ENCODE measurements around the gene BEST1. TPM values are rescaled to one million over a fixed set of nuclear protein-coding genes. Genes with fewer than 3 reads are reported as not detected.

The BEST1 gene
- 1 to 10 TPM; 1.0 to 1.9 TPM for total RNA-seq

DNA sequence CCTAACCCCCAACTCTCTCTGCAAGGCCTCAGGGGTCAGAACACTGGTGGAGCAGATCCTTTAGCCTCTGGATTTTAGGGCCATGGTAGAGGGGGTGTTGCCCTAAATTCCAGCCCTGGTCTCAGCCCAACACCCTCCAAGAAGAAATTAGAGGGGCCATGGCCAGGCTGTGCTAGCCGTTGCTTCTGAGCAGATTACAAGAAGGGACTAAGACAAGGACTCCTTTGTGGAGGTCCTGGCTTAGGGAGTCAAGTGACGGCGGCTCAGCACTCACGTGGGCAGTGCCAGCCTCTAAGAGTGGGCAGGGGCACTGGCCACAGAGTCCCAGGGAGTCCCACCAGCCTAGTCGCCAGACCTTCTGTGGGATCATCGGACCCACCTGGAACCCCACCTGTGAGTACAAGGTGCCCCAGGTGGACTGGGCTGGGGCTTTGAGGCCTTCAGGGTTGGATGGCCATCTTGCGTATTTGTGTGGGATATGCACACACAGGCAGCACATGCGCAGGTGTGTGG, at the start of gene BEST1:
TSS of gene BEST1 (plus strand) at position 317 of the 513 bp plus-strand sequence. CDS start 1,456 bp downstream, outside the sequence.
- ATAC-seq: no peak

DNA sequence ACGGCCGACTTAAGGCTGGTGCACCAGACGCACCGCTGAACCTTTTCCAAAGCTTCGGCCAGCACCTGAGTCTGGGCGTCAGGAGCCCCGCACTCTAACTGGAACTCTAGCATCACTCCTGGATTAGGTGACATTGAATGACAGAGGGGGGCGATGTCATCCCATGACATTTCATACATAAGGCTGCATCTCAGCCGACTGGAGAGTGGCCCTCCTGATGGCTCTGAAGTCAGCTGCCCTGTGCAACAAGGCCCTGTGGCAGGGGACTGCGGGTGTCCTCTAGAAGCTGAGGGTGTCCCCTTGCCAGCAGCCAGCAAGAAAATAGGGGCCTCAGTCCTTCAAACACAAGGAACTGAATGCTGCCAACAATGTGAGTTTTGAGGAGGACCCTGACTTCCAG, 48.8 kb upstream of the BEST1 start:
- no peaks in the 10 kb centered on the region for H3K27me3 Mint-ChIP-seq
- H3K27ac Mint-ChIP-seq: no peak overlapping the region
- no peaks in the 10 kb centered on the region for H3K36me3 Mint-ChIP-seq

More for the DNA sequence above, at the start of gene BEST1:
- DNase-seq (ENCODE audit: low spot score): no peak
- Mint-ChIP-seq H3K4me1 (ENCODE audit: low read depth in 2 of 2) (peaks cover 0 to 16% of the 10 kb centered on the region in 2 donors), H3K27me3 (peaks cover 5 to 7% of the 10 kb centered on the region in 2 donors), H3K9me3 (no peaks in the 10 kb centered on the region), H3K36me3 (no peaks in the 10 kb centered on the region), H3K4me3 (no peak within 1 kb of the TSS), H3K27ac (peak within 1 kb of the TSS in 1 of 2 donors; percentile 61)

DNA sequence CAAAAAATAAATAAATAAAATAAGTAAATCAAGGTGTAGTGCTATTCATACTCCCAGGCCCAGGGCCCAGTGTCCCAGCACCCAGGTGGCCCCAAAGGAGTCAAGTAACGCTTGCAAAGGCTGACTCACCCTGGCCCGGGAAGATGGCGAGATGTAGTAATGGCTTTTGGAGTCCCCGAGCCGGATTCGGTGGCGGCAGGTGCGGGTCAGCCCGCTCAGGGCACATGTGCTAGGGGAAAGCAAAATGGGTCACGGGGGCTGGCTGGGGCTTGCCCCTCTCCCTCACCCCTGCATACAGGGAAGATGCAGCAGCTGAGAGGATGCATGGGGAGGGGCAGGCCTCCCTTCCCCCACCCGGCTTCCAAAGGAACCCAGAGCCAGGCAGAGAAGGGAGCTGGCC, 47.8 kb upstream of the BEST1 start:
- H3K4me3 Mint-ChIP-seq: no peak overlapping the region

More for the DNA sequence above, 48.8 kb upstream of the BEST1 start:
- Mint-ChIP-seq H3K4me3 (no peak overlapping the region), H3K4me1 (ENCODE audit: low read depth in 2 of 2) (peaks cover 5 to 11% of the 10 kb centered on the region in 2 donors), H3K9me3 (no peaks in the 10 kb centered on the region)
- ATAC-seq: no peak
- DNase-seq (ENCODE audit: low spot score): no peak

DNA sequence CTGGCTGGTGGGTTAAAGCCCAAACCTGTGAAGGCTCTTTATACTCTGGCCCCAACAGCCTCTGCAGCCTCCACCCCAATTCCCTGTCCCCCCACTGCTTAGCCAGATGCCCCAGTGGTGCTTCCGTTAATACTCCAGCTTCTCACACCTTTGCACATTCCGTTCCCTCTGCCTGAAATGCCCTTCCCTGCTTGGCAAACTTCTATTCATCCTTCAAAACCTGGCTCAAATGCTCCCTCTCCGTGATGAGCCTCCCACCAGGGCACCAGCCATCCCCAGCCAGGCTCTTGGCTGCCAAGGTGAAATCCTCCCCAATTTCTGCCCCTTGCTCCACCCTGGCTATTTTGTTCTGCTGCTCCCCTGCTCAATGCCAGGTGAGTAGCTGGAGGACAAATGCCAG, 46.3 kb upstream of the BEST1 start:
- Mint-ChIP-seq H3K36me3 (no peaks in the 10 kb centered on the region), H3K27me3 (no peaks in the 10 kb centered on the region), H3K4me1 (ENCODE audit: low read depth in 2 of 2) (peaks cover 5 to 9% of the 10 kb centered on the region in 2 donors), H3K27ac (peak overlapping the region in 1 of 2 donors; percentile 35), H3K4me3 (no peak overlapping the region), H3K9me3 (no peaks in the 10 kb centered on the region)
- DNase-seq (ENCODE audit: low spot score) (no peak), ATAC-seq (no peak)

More for the DNA sequence above, 47.8 kb upstream of the BEST1 start:
- DNase-seq (ENCODE audit: low spot score) (no peak), ATAC-seq (no peak)
- Mint-ChIP-seq H3K27ac (no peak overlapping the region), H3K27me3 (no peaks in the 10 kb centered on the region), H3K9me3 (no peaks in the 10 kb centered on the region), H3K36me3 (no peaks in the 10 kb centered on the region), H3K4me1 (ENCODE audit: low read depth in 2 of 2) (peaks cover 5 to 9% of the 10 kb centered on the region in 2 donors)

DNA sequence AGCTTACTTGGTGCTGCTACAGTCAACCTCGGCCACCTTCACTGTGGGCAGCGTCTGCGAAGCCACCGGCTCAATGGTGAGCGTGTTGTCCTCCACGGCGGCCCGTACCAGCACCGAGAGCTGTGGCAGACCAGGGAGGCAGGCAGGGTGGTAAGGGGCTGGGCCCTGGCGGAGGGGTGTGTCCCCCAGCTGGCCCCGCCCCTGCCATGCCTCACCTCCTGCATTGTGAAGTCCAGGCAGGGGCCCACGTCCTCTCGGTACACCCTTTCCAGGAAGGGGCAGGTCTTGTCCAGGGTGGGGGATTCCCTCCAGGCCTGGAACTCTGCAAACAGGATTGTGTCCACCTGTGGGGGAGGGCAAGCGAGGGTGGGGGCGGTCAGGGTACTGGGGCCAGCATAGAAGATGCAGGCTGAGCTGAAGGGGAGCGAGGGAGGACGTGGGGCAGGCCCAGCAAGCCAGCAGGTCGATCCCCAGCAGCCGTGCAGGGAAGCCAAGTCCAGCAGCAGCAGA, 45.6 kb upstream of the BEST1 start:
- Mint-ChIP-seq H3K27me3 (no peaks in the 10 kb centered on the region), H3K4me3 (no peak overlapping the region), H3K9me3 (no peaks in the 10 kb centered on the region), H3K27ac (no peak overlapping the region), H3K4me1 (ENCODE audit: low read depth in 2 of 2) (peaks cover 0 to 4% of the 10 kb centered on the region in 2 donors), H3K36me3 (no peaks in the 10 kb centered on the region)
- DNase-seq (ENCODE audit: low spot score) (no peak), ATAC-seq (peak; percentile 39 to 66)

DNA sequence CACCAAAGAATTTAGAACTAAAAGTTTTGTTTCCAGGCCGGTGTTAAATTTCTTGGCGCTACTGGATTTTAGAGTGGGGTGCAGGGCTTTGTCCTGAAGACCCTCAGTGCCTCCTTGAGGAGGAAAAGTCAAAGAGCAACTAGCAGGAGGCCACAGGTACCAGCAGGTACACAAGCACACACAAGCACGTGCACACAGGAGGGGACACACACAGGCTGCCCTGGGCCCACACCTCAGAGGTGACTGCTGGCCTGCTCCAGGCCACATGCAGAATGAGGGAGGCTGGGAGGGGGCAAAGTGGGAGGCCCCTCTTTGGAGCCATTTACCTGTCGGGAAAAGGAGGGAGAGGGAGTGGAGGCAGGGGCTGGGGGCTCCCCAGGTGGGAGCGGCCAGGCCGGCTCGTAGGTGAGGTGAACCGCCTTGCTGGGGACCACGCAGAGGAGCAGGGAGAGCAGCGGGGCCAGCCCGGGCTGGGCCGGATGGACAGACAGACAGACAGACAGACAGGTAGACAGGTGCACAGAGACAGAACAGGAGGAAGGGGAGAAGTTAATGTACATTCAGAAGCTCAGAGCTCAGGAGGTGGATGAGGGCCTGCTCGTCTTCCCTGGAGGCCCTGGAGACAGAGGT, 45.0 kb upstream of the BEST1 start:
- H3K27me3 Mint-ChIP-seq: no peaks in the 10 kb centered on the region
- no peaks in the 10 kb centered on the region for H3K36me3 Mint-ChIP-seq
- no peaks in the 10 kb centered on the region for H3K9me3 Mint-ChIP-seq
- no peak overlapping the region for H3K4me3 Mint-ChIP-seq
- no peak for DNase-seq (ENCODE audit: low spot score)
- peaks cover 0 to 4% of the 10 kb centered on the region in 2 donors for H3K4me1 Mint-ChIP-seq (ENCODE audit: low read depth in 2 of 2)
- ATAC-seq: no peak
- H3K27ac Mint-ChIP-seq: no peak overlapping the region

DNA sequence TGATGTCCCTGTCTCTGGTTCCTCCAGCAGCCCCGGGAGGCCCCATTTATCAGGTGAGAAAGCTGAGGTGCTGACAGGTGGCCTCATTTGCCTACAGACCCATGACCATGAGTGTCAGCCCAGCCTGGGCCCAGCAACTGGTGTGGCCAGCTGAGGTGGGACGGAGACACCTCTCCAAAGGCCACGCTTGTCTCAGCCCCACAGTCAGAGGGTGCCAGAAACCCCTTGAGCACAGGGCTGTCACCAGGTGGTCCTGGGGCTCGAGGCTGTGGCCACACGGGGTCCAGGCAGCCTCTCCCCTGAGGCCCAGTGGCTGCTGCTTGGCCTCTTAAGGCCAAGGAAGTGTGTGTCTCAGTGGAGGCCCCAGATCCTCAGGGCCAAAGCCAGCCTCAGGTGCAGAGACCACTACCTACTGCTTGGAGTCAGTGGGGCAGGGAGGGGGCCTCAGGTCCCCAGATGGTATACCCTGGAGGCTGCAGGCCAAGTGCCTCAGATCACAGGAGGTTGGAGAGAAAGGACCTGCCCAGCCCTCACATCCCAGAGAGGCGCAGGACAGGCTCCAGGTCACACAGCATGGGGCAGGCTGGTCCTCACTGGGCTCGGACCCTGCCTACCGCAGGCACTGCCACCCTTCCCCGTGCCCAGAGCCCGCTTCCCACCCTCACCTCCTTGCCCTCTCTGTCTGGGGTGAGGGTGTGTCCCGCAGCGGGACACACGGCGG, 44.2 kb upstream of the BEST1 start:
- H3K36me3 Mint-ChIP-seq: no peaks in the 10 kb centered on the region
- peaks cover 0 to 4% of the 10 kb centered on the region in 2 donors for H3K4me1 Mint-ChIP-seq (ENCODE audit: low read depth in 2 of 2)

DNA sequence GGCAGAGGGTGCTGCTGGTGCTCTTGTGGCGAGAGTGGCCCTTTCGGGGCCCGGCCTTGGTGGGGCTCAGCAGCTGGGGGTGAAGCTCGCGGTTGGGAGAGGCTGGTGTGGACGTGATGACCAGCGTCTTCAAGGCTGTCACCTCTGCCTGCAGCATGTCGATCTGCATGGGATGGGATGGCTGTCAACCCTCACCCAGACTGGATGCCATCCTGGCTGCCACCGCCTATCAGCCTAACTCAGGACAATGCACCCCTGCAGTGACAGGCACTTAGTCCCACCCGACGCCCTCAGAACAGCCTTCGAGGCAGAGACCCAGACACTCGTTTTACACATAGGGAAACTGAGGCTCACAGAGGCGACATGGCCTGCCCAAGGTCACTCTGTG, 43.6 kb upstream of the BEST1 start:
- Mint-ChIP-seq H3K4me3 (no peak overlapping the region), H3K27me3 (no peaks in the 10 kb centered on the region), H3K27ac (no peak overlapping the region), H3K36me3 (no peaks in the 10 kb centered on the region), H3K4me1 (ENCODE audit: low read depth in 2 of 2) (peaks cover 0 to 4% of the 10 kb centered on the region in 2 donors), H3K9me3 (no peaks in the 10 kb centered on the region)
- no peak for DNase-seq (ENCODE audit: low spot score)
- no peak for ATAC-seq

More for the DNA sequence above, 44.2 kb upstream of the BEST1 start:
- DNase-seq (ENCODE audit: low spot score) (no peak), ATAC-seq (no peak)
- Mint-ChIP-seq H3K9me3 (no peaks in the 10 kb centered on the region), H3K4me3 (no peak overlapping the region), H3K27ac (no peak overlapping the region), H3K27me3 (no peaks in the 10 kb centered on the region)

DNA sequence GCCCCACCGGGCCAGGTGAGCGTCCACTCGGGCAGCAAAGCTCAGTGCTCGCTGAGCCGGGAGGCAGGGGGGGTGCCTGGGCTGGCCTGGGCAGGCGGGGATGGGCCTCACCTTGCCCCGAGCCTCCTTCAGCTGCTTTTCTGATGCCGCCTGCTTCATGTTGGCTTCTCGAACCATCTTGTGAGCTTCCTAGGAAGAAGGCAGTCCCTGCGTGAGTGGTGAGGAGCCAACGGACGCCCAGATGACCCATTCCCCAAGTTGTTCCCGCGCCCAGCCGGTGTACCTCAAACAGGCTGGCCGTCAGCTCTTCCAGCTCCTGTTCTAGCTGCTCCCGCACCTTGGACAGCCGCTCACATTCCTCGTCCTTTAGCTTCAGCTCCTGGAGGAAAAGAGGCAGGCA, 42.9 kb upstream of the BEST1 start:
- Mint-ChIP-seq H3K4me3 (no peak overlapping the region), H3K9me3 (no peaks in the 10 kb centered on the region), H3K27me3 (peaks cover 0 to under 1% of the 10 kb centered on the region in 2 donors), H3K4me1 (ENCODE audit: low read depth in 2 of 2) (peaks cover 0 to 4% of the 10 kb centered on the region in 2 donors), H3K27ac (no peak overlapping the region), H3K36me3 (no peaks in the 10 kb centered on the region)
- DNase-seq (ENCODE audit: low spot score) (no peak), ATAC-seq (no peak)

DNA sequence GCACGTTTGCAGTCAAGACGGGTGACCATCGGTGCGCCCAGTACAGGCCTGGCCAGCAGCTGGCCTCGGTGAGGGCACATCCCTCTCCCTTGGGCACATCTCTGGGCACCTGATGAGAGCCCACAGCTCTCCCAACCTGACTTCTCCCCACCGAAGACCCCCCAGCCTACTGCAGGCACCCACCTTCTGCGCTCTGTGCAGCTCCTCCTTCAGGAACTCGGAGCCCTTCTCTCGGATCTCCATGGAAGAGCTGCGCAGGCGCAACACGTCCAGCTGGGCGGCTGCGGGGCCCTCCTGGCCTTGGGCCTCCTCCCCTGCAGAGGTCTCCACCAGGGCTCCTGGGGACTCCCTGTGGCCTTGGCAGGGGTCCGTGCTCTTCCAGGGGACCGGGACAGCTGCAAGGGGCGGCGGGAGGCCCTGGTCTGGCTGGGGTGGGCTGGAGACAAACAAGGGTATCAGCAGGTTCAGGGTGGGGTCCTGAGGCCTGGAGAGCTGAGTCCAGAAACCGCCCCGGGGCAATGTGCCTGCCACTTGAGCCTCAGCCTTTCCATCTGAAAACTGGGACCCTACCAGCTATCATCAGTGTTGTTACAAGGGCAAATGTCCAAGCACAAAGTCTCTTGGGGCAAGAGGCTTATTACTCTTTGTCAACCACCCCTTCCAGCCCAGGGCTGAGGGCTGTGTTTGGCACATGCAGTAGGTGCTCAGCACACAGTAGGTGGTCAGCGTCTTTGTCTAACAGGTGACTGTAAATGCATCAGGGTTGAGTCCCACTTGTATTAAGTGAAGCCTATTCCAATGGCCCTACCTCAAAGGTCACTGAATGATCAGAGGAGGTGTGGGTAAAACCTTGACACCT, 42.1 kb upstream of the BEST1 start:
- Mint-ChIP-seq H3K9me3 (no peaks in the 10 kb centered on the region), H3K4me3 (no peak overlapping the region), H3K27ac (no peak overlapping the region), H3K4me1 (ENCODE audit: low read depth in 2 of 2) (peaks cover 0 to 4% of the 10 kb centered on the region in 2 donors), H3K27me3 (peaks cover 0 to 8% of the 10 kb centered on the region in 2 donors), H3K36me3 (no peaks in the 10 kb centered on the region)
- no peak for DNase-seq (ENCODE audit: low spot score)
- ATAC-seq: no peak

DNA sequence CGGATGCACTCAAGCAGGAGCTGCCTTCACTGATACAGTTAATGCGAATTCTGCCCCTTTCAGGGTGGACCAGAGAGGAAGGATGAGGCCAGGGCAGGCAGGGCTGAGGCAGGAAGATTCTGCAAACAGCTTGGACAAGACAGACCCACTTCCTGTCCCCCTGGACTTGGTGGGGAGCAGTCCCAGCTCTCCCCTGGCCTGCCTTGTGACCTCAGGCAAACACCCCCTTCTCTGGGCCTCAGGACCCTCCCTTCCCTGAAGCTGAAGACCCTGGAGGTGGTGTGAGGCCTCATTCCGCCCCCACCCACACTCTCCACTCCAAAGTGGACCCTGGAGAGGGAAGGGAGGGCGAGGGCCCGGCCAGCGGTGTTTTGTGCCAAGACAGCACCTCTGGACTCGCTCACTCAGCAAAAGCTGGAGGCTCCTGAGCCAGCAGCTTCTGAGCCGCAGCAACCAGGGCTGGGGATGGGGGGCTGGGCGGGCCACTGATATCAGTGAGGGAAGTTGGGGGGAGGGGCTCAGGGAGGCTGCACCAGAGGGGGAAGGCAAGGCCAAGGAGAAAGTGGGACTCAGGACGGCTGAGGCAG, 41.3 kb upstream of the BEST1 start:
- no peak for DNase-seq (ENCODE audit: low spot score)
- peaks cover 0 to 3% of the 10 kb centered on the region in 2 donors for H3K4me1 Mint-ChIP-seq (ENCODE audit: low read depth in 2 of 2)

DNA sequence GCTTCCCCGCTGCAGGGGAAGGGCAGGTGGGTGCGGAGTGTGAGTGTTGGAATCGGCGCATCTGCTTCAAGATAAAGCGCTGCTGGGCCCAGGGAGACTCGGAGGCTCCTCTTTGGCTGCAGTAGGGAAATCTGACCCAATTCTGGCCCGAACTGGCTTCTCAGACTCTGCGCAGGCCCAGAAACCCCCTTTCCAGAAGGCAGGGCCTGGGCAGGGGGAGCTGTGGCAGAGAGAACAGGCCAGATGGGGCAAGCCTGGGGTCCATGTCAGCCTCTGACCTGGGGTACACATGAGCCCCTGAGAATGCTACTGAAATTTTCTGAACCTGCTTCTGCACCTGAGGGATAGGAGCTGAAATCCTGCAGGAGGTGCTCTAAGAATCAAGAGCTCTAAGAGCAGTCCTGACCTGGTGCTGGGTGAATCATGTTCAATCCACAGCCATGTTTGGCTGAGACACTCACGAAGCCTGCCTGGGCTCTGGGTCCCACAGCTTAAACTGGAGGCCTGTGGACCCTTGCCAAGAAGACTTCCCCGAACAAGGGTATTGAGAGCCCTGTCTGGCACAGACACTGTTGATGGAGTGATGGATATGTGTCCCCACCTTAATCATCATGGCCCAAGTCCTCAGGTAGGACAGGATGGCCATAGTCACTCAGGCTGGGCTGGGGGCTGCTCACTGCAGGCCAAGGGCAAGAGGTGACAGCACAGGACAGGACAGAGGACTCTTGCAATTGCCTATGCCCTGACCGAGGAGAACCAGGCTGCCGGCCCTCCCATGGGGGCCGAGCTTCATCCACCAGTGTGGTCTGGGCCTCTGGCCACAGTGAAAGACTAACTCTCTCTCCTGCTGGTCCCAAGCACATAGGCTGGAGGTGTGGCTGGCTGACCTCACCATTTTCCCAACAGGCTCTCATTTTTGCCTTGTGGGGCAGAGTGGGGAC, 39.7 kb upstream of the BEST1 start:
- DNase-seq (ENCODE audit: low spot score): no peak
- Mint-ChIP-seq H3K36me3 (no peaks in the 10 kb centered on the region), H3K27me3 (peaks cover 0 to 24% of the 10 kb centered on the region in 2 donors), H3K9me3 (no peaks in the 10 kb centered on the region), H3K27ac (no peak overlapping the region), H3K4me1 (ENCODE audit: low read depth in 2 of 2) (no peaks in the 10 kb centered on the region), H3K4me3 (no peak overlapping the region)
- no peak for ATAC-seq

More for the DNA sequence above, 41.3 kb upstream of the BEST1 start:
- H3K27me3 Mint-ChIP-seq: peaks cover 0 to 12% of the 10 kb centered on the region in 2 donors
- H3K9me3 Mint-ChIP-seq: no peaks in the 10 kb centered on the region
- H3K36me3 Mint-ChIP-seq: no peaks in the 10 kb centered on the region
- H3K4me3 Mint-ChIP-seq: no peak overlapping the region
- ATAC-seq: no peak
- no peak overlapping the region for H3K27ac Mint-ChIP-seq
